ENCODE results near the gene ADH1A.
"Not testable (repeated sequence)": the region's sequence is repeated elsewhere in the genome, so short reads cannot be mapped to it uniquely, and the experiment has no call there.

Gene ADH1A

DNA sequence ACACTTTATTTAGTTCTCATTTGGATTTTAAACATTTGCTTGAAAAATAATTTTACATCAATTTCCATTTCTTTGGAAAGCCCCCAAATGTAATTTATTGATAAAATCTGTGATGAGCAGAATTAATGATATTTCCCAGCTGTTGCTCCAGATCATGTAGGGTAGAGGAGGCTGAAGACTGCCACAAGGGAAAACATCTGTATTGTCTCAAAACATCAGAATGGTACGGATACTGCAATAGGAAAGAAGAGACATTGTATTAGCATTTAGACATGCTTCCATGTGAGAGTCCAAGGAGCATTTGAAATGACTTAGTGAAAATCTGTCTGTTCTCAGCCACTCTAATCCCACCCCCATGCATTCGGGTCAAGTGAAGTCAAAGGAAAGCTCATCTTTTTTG, 14.4 kb downstream of the ADH1A start:
- DNase-seq: no peak

DNA sequence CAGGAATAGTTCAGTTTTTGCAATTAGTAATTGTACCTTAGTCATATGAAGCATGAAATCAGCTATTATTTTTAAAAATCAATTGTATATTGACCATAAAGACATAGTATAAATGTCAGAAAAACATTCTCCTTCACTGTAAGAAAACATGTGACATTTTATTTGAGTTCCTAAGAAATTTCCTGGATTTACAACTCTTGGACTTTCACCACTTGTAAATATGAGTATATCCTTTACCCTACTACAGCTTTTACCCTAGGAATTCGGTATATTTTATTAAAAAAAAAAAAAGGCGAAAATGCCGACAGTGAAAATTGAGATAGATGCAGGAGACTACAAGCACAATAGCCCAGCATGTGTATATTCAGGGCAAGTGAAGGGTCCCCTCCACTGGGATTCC, 14.9 kb downstream of the ADH1A start:
- no peak for DNase-seq

DNA sequence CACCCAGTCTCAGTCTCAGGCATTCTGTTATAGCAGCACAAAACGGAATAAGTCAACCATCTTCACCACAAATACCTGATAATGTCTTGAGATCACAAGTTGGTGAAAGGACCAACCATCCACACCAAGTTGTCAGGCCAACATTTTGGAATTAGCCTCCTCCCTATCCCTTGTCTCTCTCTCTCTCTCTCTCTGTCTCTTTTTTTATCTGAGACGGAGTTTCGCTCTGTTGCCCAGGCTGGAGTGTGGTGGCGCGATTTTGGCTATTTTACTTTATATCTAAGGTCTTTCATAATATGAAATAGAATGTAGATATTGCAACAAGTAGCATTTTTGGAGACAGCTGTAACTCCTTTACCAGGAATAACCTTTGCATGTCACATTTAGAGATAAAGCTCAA, 15.7 kb downstream of the ADH1A start:
- no peak for DNase-seq

DNA sequence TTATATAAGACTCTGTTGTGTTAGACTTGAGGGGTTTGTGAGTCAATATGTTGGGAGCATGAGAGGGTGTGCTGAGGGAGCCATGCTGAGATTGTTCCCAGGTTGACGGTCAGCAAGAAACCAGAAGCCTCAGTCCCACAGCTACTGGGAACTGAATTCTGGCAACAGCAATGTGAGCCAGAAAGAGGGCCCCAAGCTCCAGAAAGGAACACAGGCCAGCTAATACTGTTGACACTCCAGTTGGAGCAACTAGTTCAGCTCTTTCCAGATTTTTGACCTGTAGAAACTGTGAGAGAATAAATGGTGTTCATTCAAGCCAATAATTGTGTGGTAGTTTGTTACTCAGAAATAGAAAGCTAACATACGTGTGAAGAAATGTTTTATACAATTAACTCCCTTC, 17.1 kb downstream of the ADH1A start:
- no peak for DNase-seq

- DNase-seq: no peak
Measured at GRCh38 chr4:99264927-99265326, 25.9 kb downstream of the ADH1A start.

GRCh38 chr4:99252746-99253145, 38.0 kb downstream of the ADH1A start:
- DNase-seq: no peak

- no peak for DNase-seq
Measured at GRCh38 chr4:99248714-99249113, 42.1 kb downstream of the ADH1A start.

DNA sequence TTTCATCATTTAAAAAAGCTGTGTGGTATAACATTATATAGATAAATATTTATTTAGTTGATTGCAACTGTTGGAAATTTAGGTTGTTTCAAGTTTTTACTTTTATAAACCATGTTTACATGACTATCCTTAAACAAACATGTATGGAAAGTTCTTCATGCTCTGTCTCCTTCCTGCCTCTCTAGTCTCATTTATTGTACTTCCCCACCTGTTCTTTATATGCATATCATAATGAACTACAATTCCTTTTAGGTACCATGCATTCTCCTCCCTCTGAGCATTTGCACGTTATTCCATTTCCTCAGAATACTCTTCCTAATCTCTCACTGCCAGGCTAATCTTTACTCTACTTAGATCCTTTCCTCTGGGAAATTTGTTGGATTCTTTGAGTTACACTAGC, 54.8 kb downstream of the ADH1A start:
- no peak for DNase-seq

DNA sequence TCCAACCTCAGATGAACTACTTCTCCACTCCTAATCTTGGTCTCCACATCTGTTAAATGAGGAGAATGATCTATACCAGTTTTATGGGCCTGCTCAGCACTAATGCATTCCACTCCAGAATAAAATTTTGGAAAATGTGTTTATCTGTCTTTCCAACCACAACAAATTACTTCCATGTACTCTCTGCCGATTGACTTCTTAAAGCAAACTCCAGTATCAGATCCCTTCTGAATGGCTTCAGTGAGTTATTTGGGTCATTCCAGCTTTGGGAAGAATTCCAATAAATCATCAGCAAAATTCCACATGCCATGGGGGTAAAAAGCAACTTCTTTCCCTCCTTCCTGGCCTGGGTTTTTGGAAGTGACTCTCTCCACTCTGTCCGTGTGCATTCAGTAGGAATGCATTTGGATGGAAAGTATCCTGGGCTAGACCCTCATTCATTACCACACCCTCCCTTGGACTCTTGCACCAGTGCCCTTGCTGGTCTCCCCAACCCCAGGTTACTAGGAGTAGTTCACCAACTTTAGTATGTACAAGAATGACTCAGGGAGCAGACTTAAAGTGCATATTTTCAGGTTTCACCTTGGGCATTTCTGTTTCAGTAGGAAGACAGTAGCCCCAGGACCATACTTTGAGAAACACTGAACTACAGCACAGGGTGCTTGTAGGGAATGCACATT, 56.3 kb downstream of the ADH1A start:
- no peak for DNase-seq

DNA sequence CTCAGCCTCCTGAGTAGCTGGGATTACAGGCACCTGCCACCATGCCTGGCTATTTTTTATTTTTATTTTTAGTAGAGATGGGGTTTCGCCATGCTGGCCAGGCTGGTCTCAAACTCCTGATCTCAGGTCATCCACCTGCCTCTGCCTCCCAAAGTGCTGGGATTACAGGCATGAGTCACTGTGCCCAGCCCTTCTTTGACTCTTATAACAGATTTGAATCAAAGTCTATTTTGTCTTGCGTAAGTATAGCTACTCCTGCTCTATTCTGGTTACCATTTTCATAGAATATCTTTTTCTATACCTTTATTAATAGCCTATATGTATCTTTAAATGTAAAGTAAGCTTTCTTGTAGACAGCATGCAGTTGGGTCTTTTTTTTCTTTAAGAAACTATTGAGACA, 57.4 kb downstream of the ADH1A start:
- DNase-seq: not testable (repeated sequence)

DNA sequence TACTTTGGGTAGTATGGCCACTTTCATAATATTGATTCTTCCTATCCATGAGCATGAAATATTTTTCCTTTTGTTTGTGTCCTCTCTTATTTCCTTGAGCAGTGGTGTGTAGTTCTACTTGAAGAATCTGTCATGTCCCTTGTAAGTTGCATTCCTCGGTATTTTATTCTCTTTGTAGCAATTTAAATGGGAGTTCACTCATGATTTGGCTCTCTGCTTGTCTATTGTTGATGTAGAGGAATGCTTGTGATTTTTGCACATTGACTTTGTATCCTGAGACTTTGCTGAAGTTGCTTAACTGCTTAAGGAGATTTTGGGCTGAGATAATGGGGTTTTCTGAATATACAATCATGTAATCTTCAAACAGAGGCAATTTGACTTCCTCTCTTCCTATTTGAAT, 62.1 kb downstream of the ADH1A start:
- DNase-seq: not testable (repeated sequence)

- DNase-seq: not testable (repeated sequence)
Measured at GRCh38 chr4:99227646-99228045, 63.1 kb downstream of the ADH1A start.

Data from activated gamma-delta T cell treated with Interleukin-2 at 50 U/mL for 16 hours (primary cell).